KOPT-K1 (cell line): ENCODE data around the gene SPATA31A3.
"Not testable (repeated sequence)": the region's sequence is repeated elsewhere in the genome, so short reads cannot be mapped to it uniquely, and the experiment has no call there.

ENCODE experiments used
- H3K27ac ChIP-seq: fragments of 200-600 bp; sonication (generic); 2 replicates; pipeline ENCODE4 v1.5.1; 2016; ENCODE audit warnings: antibody characterized with exemption, mild to moderate bottlenecking, low read depth, low read length; ENCODE audit not compliant: poor library complexity, severe bottlenecking
- H3K36me3 ChIP-seq: fragments of 200-600 bp; sonication (generic); 2 replicates; pipeline ENCODE4 v1.5.1; 2017; ENCODE audit warnings: antibody characterized with exemption, mild to moderate bottlenecking, low read length, moderate library complexity; ENCODE audit not compliant: insufficient read depth
- H3K9me3 ChIP-seq: fragments of 200-600 bp; sonication (generic); 2 replicates; pipeline ENCODE4 v1.5.1; 2017; ENCODE audit warnings: antibody characterized with exemption, low read length, mild to moderate bottlenecking; ENCODE audit not compliant: insufficient read depth, poor library complexity, severe bottlenecking

Gene SPATA31A3

GRCh38 chr9:66992450-66992849, at the start of gene SPATA31A3:
Gene SPATA31A3 (minus strand): TSS chr9:66992550. CDS start chr9:66992521, 29 bp downstream.
- not testable (repeated sequence) for H3K36me3 ChIP-seq, H3K9me3 ChIP-seq, H3K27ac ChIP-seq

- H3K36me3 ChIP-seq, H3K9me3 ChIP-seq, H3K27ac ChIP-seq: not testable (repeated sequence)
These were observed 39.8 kb downstream of the SPATA31A3 start for GRCh38 chr9:66952576-66952975.

- not testable (repeated sequence) for H3K36me3 ChIP-seq, H3K27ac ChIP-seq, H3K9me3 ChIP-seq
These were observed 49.8 kb downstream of the SPATA31A3 start for GRCh38 chr9:66942400-66943155.

- H3K9me3 ChIP-seq, H3K27ac ChIP-seq, H3K36me3 ChIP-seq: not testable (repeated sequence)
These were observed 52.2 kb downstream of the SPATA31A3 start for GRCh38 chr9:66939878-66940830.

GRCh38 chr9:66938322-66938721, 54.0 kb downstream of the SPATA31A3 start:
- not testable (repeated sequence) for H3K27ac ChIP-seq, H3K9me3 ChIP-seq, H3K36me3 ChIP-seq

- H3K36me3 ChIP-seq, H3K27ac ChIP-seq, H3K9me3 ChIP-seq: not testable (repeated sequence)
These were observed 54.7 kb downstream of the SPATA31A3 start for GRCh38 chr9:66937662-66938061.
